Right renal cortex interstitium (tissue), 3 donors: ENCODE measurements around the gene LSP1. TPM values are rescaled to one million over a fixed set of nuclear protein-coding genes. Genes with fewer than 3 reads are reported as not detected.

Experiments
- DNase-seq, 3 donors: peaks; one replicate each; pipeline ENCODE4 v3.0.0-alpha.2; 2013; ENCODE audit warnings: low read depth in 3 of 3, low spot score in 2 of 3
- polyA plus RNA-seq, 3 donors: library from polyadenylated mRNA; unstranded; fragments of 120-200 nt; gene quantifications; one replicate each; pipeline ENCODE4 v1.2.1, GENCODE V29; 2013; ENCODE audit not compliant: insufficient read length in 3 of 3

LSP1 gene
- polyA plus RNA-seq, 3 donors = 4.2 to 4.8 (median 4.8) TPM

DNA sequence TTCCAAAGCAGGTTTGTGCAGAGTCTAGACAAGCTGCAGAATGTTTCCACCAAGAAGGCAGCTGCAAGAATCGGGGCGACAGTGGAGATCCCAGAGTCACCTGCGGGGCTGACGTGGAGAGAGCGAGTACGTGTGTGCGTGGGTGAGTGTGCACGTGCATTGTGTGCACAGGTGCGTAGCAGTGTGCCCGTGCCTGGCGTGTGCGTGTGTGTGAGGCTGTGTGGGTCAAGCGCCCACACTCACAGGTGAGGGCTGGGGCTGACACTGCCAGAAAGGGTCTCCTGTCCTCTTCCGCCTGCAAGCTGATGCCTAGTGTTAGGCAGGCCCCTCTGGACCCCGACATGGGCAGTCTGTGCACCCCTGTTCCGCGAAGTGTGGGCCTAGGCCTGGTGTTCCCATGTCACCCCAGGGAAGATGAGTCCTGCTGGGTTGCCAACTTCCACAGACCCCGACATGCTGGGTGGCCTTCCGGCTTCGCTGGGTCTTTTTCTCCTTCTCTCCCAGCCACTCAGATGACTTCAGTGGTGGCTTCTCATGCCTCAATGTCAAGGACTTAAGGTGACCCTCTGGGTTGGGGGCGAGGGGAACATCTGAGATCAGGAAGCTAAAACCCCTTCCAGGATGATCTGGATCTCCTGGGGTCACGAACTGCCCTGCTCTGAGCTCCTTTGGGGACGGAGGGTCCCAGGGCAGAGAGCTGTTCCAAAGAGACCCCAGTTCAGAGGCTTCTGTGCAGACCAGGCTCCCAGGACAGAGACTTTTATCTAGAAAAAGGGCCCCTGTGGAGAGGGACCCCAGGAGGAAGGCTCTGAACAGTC is 28.5 kb upstream of the LSP1 start:
- DNase-seq = no peak

DNA sequence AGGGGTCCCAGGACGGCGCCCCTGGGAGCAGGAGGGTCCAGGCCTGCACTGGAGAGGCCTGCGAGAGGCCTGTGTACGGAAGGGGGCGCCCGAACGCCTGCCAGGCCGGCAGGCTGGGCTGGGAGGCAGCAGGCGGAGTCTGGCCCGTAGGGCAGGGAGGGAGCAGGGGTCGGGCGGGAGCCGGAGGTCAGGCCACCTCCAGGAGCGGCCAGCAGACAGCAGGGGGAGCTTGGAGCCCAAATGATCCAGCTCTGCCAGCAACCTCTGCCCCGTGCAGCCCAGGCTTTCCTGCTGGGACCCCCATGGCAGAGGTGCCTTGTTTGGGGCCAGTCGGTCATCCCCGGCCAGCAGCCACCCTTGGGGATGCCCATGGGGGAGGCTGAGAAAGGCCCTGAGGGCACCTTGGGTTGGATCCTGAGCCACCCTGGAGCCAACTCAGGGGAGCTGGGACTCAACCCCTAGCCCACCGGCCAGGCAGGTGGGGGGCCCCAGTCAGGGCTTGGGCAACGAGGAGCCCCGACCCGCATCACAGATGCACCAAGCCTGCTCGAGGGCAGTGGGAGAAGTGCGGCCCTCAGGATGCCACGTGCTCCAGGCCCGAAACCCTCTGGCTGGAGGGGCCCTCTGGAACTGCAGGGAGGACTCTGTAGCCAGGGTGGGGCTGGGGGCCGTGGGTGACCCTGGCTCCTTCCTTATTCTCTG is 27.7 kb upstream of the LSP1 start:
- no peak for DNase-seq

GRCh38 chr11:1825785-1826451 is 27.0 kb upstream of the LSP1 start:
- DNase-seq = no peak

- DNase-seq = no peak
Observed at GRCh38 chr11:1826552-1827094, 26.3 kb upstream of the LSP1 start.

DNA sequence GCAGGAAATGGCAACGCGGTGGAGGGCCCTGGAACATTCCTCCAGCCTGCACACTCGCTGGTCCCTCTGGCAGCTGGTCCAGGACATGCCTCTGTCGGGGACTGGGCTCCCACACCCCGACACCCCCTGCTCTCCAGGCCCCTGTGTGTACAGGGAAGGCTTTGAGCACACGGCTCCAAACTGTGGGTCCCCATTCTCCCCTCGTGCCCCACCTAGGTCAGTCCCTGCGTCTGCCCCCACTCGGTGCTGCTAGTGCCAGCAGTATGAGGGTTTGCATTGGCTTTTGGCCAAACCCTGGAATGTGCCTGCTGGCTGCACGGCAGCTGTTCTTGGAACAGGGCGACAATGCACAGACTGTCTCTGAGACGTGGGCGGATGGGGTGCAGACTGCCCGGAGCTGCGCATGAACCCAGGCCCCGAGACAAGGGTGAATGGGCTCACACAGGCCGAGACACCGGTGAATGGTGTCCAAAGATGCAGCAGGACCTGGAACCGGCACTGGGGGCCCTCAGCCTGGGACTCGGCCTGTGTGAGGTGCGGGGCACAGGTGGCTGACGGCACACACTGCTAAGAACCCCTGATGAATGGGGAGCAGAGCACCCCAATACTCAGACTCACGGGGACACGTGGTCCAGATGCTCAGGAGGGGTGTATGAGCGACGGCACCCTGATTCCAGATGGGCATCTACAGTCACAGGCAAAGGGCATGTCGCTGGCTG is 25.6 kb upstream of the LSP1 start:
- DNase-seq = no peak

DNA sequence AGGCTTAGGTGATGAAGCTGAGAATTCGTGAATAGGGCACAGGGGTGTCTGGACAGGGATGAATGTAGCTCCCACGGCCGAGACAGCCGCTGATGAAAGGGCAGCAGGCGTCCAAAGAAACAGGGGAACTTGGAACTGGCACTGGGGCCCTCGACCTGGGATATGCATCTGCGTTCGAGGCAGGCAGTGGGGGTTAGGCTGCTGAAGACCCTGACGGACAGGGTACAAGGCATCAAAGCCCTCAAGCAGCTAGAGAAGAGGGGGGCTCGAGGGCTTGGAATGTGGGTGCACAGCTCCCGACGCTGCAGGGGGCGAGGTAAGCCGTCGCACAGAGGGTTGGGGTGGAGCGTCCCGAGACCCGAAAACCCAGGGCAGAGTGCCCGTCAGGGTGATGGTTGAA is 25.0 kb upstream of the LSP1 start:
- DNase-seq = no peak

- no peak for DNase-seq
Observed at GRCh38 chr11:1828542-1828941, 24.3 kb upstream of the LSP1 start.

- no peak for DNase-seq
Observed at GRCh38 chr11:1829039-1829820, 23.7 kb upstream of the LSP1 start.

DNA sequence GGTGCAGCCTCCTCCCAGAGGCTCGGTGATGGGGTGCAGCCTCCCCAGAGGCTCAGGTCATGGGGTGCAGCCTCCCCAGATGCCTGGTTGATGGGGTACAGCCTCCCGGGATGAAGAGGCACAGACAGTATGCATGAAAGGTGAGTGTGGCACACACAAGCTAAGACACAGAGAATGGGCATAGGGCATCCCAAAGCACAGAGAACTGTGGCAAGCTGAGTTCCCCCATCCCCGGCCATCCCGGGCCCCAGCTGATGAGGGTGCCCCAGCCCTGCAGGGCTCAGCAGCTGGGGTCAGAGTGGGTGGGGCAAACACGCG is 22.9 kb upstream of the LSP1 start:
- no peak for DNase-seq

- DNase-seq = no peak
Observed at GRCh38 chr11:1830322-1831223, 22.3 kb upstream of the LSP1 start.

- DNase-seq = no peak
Observed at GRCh38 chr11:1831338-1832210, 21.3 kb upstream of the LSP1 start.

- DNase-seq = no peak
Observed at GRCh38 chr11:1832211-1832919, 20.5 kb upstream of the LSP1 start.

GRCh38 chr11:1832920-1833295 is 20.0 kb upstream of the LSP1 start:
- no peak for DNase-seq

- DNase-seq = no peak
Observed at GRCh38 chr11:1834062-1834610, 18.7 kb upstream of the LSP1 start.

DNA sequence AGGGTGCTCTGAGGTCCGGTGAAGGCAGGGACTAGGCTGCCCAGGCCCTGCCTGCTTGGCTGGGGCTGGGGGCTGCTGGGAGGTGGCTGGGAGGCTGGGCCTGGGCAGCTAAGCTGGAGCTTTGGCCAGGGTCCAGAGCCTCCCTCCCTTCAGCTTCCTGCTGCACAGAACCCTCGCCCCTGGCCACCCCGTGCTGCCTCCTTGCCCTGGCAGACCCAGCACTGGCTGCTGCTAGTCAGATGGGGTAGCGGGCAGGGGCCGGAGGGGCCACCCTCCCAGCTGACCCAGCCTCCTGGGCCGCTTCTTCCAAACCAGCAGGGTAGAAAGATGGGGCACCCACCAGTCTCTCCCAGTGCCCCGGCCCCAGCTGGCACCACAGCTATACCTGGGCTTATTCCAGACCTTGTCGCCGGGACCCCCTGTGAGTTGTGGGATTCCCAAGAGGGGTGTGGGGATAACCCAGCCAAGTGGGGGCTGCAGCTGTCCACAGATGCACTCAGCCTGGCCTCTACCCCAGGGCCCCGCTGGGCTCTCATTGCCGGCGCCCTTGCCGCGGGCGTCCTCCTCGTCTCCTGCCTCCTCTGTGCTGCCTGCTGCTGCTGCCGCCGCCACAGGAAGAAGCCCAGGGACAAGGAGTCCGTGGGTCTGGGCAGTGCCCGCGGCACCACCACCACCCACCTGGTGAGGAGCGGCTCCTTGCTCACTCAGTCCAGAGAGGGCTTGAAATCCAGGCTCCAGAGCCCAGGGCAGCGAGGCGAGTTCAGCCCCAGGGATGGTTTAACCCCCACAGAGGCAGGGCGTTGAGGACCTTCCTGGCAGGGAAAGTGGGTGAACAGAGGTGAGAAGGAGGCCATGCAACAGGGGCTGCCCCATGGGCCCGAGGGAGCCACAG is 17.9 kb upstream of the LSP1 start, which contains the start of gene SYT8:
Gene SYT8, plus strand, starts transcription at position 212 of the 892 bp plus-strand sequence. Its CDS starts 116 bp downstream, at position 328.
- no peak for DNase-seq

GRCh38 chr11:1835671-1836010 is 17.2 kb upstream of the LSP1 start:
- no peak for DNase-seq
